ENCODE measurements around the gene NUMA1. TPM values are rescaled to one million over a fixed set of nuclear protein-coding genes. Genes with fewer than 3 reads are reported as not detected.

NUMA1 gene
- total and polyA plus RNA-seq, 2 of the 13 experiments (the other 11 are each of a cell fraction or from before 2014, with no cell fraction given), result 57.3 to 60.2 TPM

GRCh38 chr11:72102631-72102945 is 22.2 kb upstream of the NUMA1 start (continued):
- TF ChIP-seq ZFX (CRISPR knock-in tag; IDR thresholded peaks at IDR 0.05; ENCODE audit: low read depth) (no peak), MYC (CRISPR knock-in tag; IDR thresholded peaks at IDR 0.05; ENCODE audit: borderline replicate concordance) (no peak; the same call in 1 of the 2 replicates), SYNCRIP (IDR thresholded peaks at IDR 0.05; ENCODE audit: insufficient read depth, low read depth, low read length) (no peak), SRY (CRISPR knock-in tag; IDR thresholded peaks at IDR 0.05) (peak; percentile 7; the same call in 1 of the 2 replicates), ZNF629 (CRISPR knock-in tag; conservative IDR thresholded peaks at IDR 0.05) (peak; percentile 97), USF2 (IDR thresholded peaks at IDR 0.05; ENCODE audit: low read depth, low read length) (no peak), USF2 (CRISPR knock-in tag; IDR thresholded peaks at IDR 0.05; ENCODE audit: borderline replicate concordance) (no peak), ZNF276 (CRISPR knock-in tag; IDR thresholded peaks at IDR 0.05; ENCODE audit: low read depth) (0 out of 2 replicates have a peak, but pooled peaks have one; percentile 8), SMAD9 (CRISPR knock-in tag; IDR thresholded peaks at IDR 0.05) (no peak), MYNN (CRISPR knock-in tag; IDR thresholded peaks at IDR 0.05; ENCODE audit: low read depth) (0 out of 2 replicates have a peak, but pooled peaks have one; percentile 9), ZNF382 (CRISPR knock-in tag; IDR thresholded peaks at IDR 0.05; ENCODE audit: borderline replicate concordance) (no peak), ZNF350 (CRISPR knock-in tag; IDR thresholded peaks at IDR 0.05; ENCODE audit: borderline replicate concordance, low read depth) (no peak), GPN1 (CRISPR knock-in tag; IDR thresholded peaks at IDR 0.05; ENCODE audit: borderline replicate concordance) (no peak), SALL1 (CRISPR knock-in tag; IDR thresholded peaks at IDR 0.05) (0 out of 2 replicates have a peak, but pooled peaks have one; percentile 9), ZNF205 (CRISPR knock-in tag; IDR thresholded peaks at IDR 0.05) (no peak)
- TF ChIP-seq, protein P1, sequence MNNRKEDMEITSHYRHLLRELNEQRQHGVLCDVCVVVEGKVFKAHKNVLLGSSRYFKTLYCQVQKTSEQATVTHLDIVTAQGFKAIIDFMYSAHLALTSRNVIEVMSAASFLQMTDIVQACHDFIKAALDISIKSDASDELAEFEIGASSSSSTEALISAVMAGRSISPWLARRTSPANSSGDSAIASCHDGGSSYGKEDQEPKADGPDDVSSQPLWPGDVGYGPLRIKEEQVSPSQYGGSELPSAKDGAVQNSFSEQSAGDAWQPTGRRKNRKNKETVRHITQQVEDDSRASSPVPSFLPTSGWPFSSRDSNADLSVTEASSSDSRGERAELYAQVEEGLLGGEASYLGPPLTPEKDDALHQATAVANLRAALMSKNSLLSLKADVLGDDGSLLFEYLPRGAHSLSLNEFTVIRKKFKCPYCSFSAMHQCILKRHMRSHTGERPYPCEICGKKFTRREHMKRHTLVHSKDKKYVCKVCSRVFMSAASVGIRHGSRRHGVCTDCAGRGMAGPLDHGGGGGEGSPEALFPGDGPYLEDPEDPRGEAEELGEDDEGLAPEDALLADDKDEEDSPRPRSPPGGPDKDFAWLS (CRISPR knock-in tag; IDR thresholded peaks at IDR 0.05; ENCODE audit: borderline replicate concordance), result no peak
